H9 (cell line): ENCODE measurements around the gene MATN1. TPM values are rescaled to one million over a fixed set of nuclear protein-coding genes. Genes with fewer than 3 reads are reported as not detected.

Source experiments
- DNase-seq: peaks from one replicate; pipeline ENCODE4 v3.0.0-alpha.2; 2017
- H2AFZ ChIP-seq: one replicate; pipeline ENCODE4 v1.6.1; 2013; ENCODE audit warnings: mild to moderate bottlenecking, low read length, control low read depth, moderate library complexity
- H2AK5ac ChIP-seq: 2 replicates; pipeline ENCODE4 v1.6.1; 2013; ENCODE audit warnings: low read length, control low read depth, mixed read lengths; ENCODE audit not compliant: insufficient read length
- H2BK120ac ChIP-seq: one replicate; pipeline ENCODE4 v1.6.1; 2013; ENCODE audit warnings: low read depth, mild to moderate bottlenecking, low read length, control low read depth, inconsistent platforms; ENCODE audit not compliant: poor library complexity, severe bottlenecking
- H2BK12ac ChIP-seq: 2 replicates; pipeline ENCODE4 v1.6.1; 2013; ENCODE audit warnings: low read length, control low read depth, mixed read lengths, low read depth; ENCODE audit not compliant: insufficient read length
- H2BK15ac ChIP-seq: 2 replicates; pipeline ENCODE4 v1.6.1; 2013; ENCODE audit warnings: low read depth, low read length, control low read depth
- H2BK20ac ChIP-seq: one replicate; pipeline ENCODE4 v1.6.1; 2013; ENCODE audit warnings: low read depth, mild to moderate bottlenecking, low read length, control low read depth, inconsistent platforms; ENCODE audit not compliant: poor library complexity, severe bottlenecking
- H2BK5ac ChIP-seq: 2 replicates; pipeline ENCODE4 v1.6.1; 2013; ENCODE audit warnings: low read length, control low read depth, mixed read lengths; ENCODE audit not compliant: insufficient read length
- H3K14ac ChIP-seq: 2 replicates; pipeline ENCODE4 v1.6.1; 2013; ENCODE audit warnings: low read length, control low read depth; ENCODE audit not compliant: insufficient read depth
- H3K18ac ChIP-seq: 2 replicates; pipeline ENCODE4 v1.6.1; 2013; ENCODE audit warnings: low read depth, mild to moderate bottlenecking, mixed read lengths, low read length, control low read depth; ENCODE audit not compliant: insufficient read length
- H3K23ac ChIP-seq: 2 replicates; pipeline ENCODE4 v1.6.1; 2013; ENCODE audit warnings: low read length, control low read depth, mixed read lengths, low read depth; ENCODE audit not compliant: insufficient read length
- H3K23me2 ChIP-seq: 2 replicates; pipeline ENCODE4 v1.6.1; 2013; ENCODE audit warnings: low read depth, mild to moderate bottlenecking, mixed read lengths, low read length, control low read depth; ENCODE audit not compliant: insufficient read length, poor library complexity, severe bottlenecking
- H3K27ac ChIP-seq: 2 replicates; pipeline ENCODE4 v1.5.1; 2013; ENCODE audit warnings: low read length, control low read depth, mixed read lengths, low read depth; ENCODE audit not compliant: insufficient read length
- H3K27me3 ChIP-seq: 2 replicates; pipeline ENCODE4 v1.6.1; 2013; ENCODE audit warnings: low read length, control low read depth, inconsistent platforms; ENCODE audit not compliant: insufficient read depth
- H3K4ac ChIP-seq: 2 replicates; pipeline ENCODE4 v1.6.1; 2013; ENCODE audit warnings: low read depth, mild to moderate bottlenecking, control low read depth, inconsistent platforms, low read length, moderate library complexity
- H3K4me1 ChIP-seq: 2 replicates; pipeline ENCODE4 v1.6.1; 2013; ENCODE audit warnings: low read length, control low read depth, inconsistent platforms; ENCODE audit not compliant: insufficient read depth
- H3K4me2 ChIP-seq: 2 replicates; pipeline ENCODE4 v1.6.1; 2013; ENCODE audit warnings: low read length, control low read depth, mixed read lengths; ENCODE audit not compliant: insufficient read length, insufficient read depth
- H3K56ac ChIP-seq: 2 replicates; pipeline ENCODE4 v1.6.1; 2013; ENCODE audit warnings: low read depth, mild to moderate bottlenecking, mixed read lengths, low read length, control low read depth; ENCODE audit not compliant: insufficient read length
- H3K79me1 ChIP-seq: 2 replicates; pipeline ENCODE4 v1.6.1; 2013; ENCODE audit warnings: low read depth, mild to moderate bottlenecking, moderate library complexity, low read length, control low read depth, inconsistent platforms; ENCODE audit not compliant: insufficient read depth, poor library complexity, severe bottlenecking
- H3K79me2 ChIP-seq: 2 replicates; pipeline ENCODE4 v1.6.1; 2013; ENCODE audit warnings: low read length, control low read depth, inconsistent platforms; ENCODE audit not compliant: insufficient read depth
- H3K9ac ChIP-seq: 2 replicates; pipeline ENCODE4 v1.6.1; 2013; ENCODE audit warnings: low read length, control low read depth, mixed read lengths; ENCODE audit not compliant: insufficient read length; ENCODE audit errors: extremely low read depth
- H3K9me3 ChIP-seq: one replicate; pipeline ENCODE4 v1.6.1; 2013; ENCODE audit warnings: low read depth, low read length, inconsistent platforms; ENCODE audit not compliant: control insufficient read depth
- H3T11ph ChIP-seq: one replicate; pipeline ENCODE4 v1.6.1; 2013; ENCODE audit warnings: mild to moderate bottlenecking, low read length, control low read depth, inconsistent platforms
- H4K20me1 ChIP-seq: one replicate; pipeline ENCODE4 v1.6.1; 2013; ENCODE audit not compliant: control insufficient read depth, insufficient read length, insufficient read depth
- H4K5ac ChIP-seq: 2 replicates; pipeline ENCODE4 v1.6.1; 2013; ENCODE audit warnings: low read depth, mild to moderate bottlenecking, mixed read lengths, low read length, control low read depth; ENCODE audit not compliant: insufficient read length
- H4K8ac ChIP-seq: replicated peaks from 2 replicates; pipeline ENCODE4 v1.6.1; 2013; ENCODE audit warnings: low read length, control low read depth, mixed read lengths, low read depth; ENCODE audit not compliant: insufficient read length
- H4K91ac ChIP-seq: 2 replicates; pipeline ENCODE4 v1.6.1; 2013; ENCODE audit warnings: low read depth, mild to moderate bottlenecking, moderate library complexity, mixed read lengths, low read length, control low read depth; ENCODE audit not compliant: insufficient read length
- H3K27ac Mint-ChIP-seq, 3 experiments: 2 replicates in 2 of 3; 3 replicates in 1 of 3; pipeline ENCODE4 v1.8.0; 2020 to 2021; ENCODE audit warnings: mixed read lengths in 3 of 3, mild to moderate bottlenecking in 1 of 3, moderate library complexity in 1 of 3
- H3K27me3 Mint-ChIP-seq: 2 replicates; pipeline ENCODE4 v1.8.0; 2021; ENCODE audit warnings: low read depth, mild to moderate bottlenecking, moderate library complexity, mixed read lengths
- H3K36me3 Mint-ChIP-seq, 3 experiments: 2 replicates in 2 of 3; 3 replicates in 1 of 3; pipeline ENCODE4 v1.8.0; 2020 to 2021; ENCODE audit warnings: low read depth in 3 of 3, mixed read lengths in 3 of 3; ENCODE audit not compliant: insufficient read depth in 1 of 3
- H3K4me1 Mint-ChIP-seq, 2 experiments: 2 replicates each; pipeline ENCODE4 v1.8.0; 2020; ENCODE audit warnings: mixed read lengths in 2 of 2
- H3K4me3 Mint-ChIP-seq, 2 experiments: 2 replicates in 1 of 2; 3 replicates in 1 of 2; pipeline ENCODE4 v1.8.0; 2020 to 2021; ENCODE audit warnings: mild to moderate bottlenecking in 2 of 2, mixed read lengths in 2 of 2, moderate library complexity in 1 of 2
- H3K9me3 Mint-ChIP-seq, 2 experiments: 2 replicates in 1 of 2; 3 replicates in 1 of 2; pipeline ENCODE4 v1.8.0; 2020; ENCODE audit warnings: mild to moderate bottlenecking in 2 of 2, mixed read lengths in 2 of 2, moderate library complexity in 1 of 2
- CTCF ChIP-seq: fragments of 200-600 bp; sonication (generic); conservative IDR thresholded peaks from 3 replicates; pipeline ENCODE4 v1.8.0; 2021; ENCODE audit warnings: antibody characterized with exemption, mild to moderate bottlenecking
- WGBS: extraction: QIAGEN DNeasy Blood & Tissue Kit; methylation state at CpG from one replicate; pipeline ENCODE4 v1.1.7; 2013; ENCODE audit warnings: missing lambda C conversion rate, low lambda C conversion rate, mixed read lengths; ENCODE audit not compliant: insufficient read length; ENCODE audit errors: extremely low coverage; 5-methylcytosine and 5-hydroxymethylcytosine counted together
- total RNA-seq: library from RNA; stranded (reverse); gene quantifications from 2 replicates; pipeline ENCODE4 v1.2.1, GENCODE V29; 2021

Gene MATN1
- total RNA-seq, 1 experiment from 2014 or later: not detected

- Histone ChIP-seq H2BK12ac (no peak overlapping the region), H2BK5ac (no peak overlapping the region), H3K4me2 (no peak overlapping the region), H4K8ac (no peak overlapping the region), H4K91ac (no peak overlapping the region), H3T11ph (no peak overlapping the region), H3K9me3 (no peaks in the 10 kb centered on the region), H2AK5ac (no peak overlapping the region), H3K14ac (no peak overlapping the region), H3K23ac (no peak overlapping the region), H2AFZ (no peak overlapping the region), H2BK120ac (no peak overlapping the region), H3K4ac (no peak overlapping the region), H3K56ac (no peak overlapping the region), H4K5ac (no peak overlapping the region), H2BK15ac (no peak overlapping the region), H3K27me3 (no peaks in the 10 kb centered on the region), H2BK20ac (no peak overlapping the region), H3K4me1 (no peaks in the 10 kb centered on the region), H3K23me2 (no peaks in the 10 kb centered on the region), H3K79me1 (no peaks in the 10 kb centered on the region), H3K79me2 (no peaks in the 10 kb centered on the region), H3K18ac (no peak overlapping the region), H3K27ac (no peak overlapping the region), H4K20me1 (no peaks in the 10 kb centered on the region), H3K9ac (no peak overlapping the region)
- H3K36me3 Mint-ChIP-seq: peaks cover 0 to 5% (median 0%) of the 10 kb centered on the region in 3 experiments; a peak in 1 of 7 replicates
- no CpG with 5 or more reads among the region's 13 CpGs for WGBS
- H3K27me3 Mint-ChIP-seq: peaks cover 4% of the 10 kb centered on the region
- H3K4me1 Mint-ChIP-seq: peaks cover 19 to 30% of the 10 kb centered on the region in 2 experiments
- H3K9me3 Mint-ChIP-seq: peaks cover 0 to 4% of the 10 kb centered on the region in 2 experiments; a peak in 2 of 5 replicates
- no peak overlapping the region; a peak in 2 of 5 replicates for H3K4me3 Mint-ChIP-seq
- no peak for TF ChIP-seq CTCF
- DNase-seq: no peak
- H3K27ac Mint-ChIP-seq: no peak overlapping the region; a peak in 1 of 7 replicates
These were observed 36.4 kb upstream of the MATN1 start for GRCh38 chr1:30759718-30760281.
